NCI-H2081 treated with DMSO at 0.1 percent for 48 hours (cell line): ENCODE measurements around the gene SPPL2A.

Experiments used
- DNase-seq: peaks from one replicate; lab custom pipeline; 2025; lab: John Stamatoyannopoulos, UW

The SPPL2A gene

DNA sequence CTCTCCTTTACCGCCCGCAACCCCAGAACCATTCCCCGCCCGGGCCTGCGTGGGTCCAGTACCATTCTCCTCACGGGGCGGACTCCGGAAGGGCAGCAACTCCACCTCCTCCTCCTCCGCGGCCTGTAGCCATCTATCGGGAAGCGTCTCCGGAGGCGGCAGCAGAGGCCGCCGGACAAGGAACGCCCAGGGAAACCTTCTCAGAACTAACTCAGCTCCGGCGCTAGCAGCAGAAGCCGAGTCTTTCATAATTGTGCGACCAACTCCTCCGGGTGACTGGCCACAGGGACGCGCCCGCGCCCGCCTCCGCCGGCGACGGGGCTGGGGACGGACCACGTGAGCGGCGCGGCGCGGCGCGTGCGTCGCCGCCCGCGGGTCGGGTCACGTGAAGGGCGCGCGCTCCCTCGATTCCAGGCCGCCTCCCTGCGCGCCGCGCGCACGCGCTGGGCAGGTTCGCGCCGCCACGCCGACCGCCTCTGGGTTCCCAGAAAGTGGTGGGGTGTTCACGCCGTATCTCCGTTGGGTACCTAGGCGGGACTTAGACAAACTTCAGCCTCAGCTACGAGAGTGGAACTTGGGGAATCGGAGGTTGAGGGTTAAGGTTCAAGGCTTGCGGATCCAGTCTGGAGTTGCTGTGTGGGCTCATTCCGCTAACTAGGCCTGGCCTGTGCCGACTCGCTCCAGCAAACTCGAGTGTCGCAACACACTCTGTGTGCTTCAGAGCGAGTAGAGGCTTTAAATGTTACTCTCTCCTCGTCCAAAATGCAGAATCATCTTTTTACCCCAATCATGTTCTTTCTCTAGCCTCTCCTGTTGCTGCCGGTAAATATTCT, 78.8 kb downstream of the SPPL2A start, which contains the start of gene TRPM7:
Gene TRPM7 (minus strand): TSS at position 329 of the 833 bp plus-strand sequence. CDS start 264 bp downstream, at position 65.
- peak; percentile 14 for DNase-seq

DNA sequence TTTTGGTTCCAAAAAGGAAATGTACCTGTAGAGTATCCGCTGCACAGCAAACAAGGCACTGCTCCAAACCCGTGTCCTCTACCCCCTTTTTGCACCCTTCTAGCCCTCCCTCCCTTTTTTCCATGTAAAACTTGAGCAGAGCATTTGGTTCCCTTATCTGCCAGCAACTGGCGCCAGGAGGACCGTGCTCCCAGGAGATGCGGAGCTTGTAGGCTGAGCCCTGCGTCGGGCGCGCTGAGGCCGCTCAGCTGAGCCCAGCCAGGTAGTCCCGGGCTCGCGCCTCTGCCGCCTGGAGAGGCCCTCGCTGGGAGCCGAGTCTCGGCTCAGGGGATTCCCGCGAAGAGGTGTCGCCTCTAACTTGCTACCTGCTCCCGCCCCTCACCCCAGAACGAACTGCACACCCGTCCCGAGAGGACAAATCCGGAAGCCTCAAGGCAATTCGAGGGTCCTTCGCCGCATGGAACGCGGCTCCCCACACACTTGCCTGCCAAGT, 79.5 kb downstream of the SPPL2A start:
- DNase-seq: no peak

DNA sequence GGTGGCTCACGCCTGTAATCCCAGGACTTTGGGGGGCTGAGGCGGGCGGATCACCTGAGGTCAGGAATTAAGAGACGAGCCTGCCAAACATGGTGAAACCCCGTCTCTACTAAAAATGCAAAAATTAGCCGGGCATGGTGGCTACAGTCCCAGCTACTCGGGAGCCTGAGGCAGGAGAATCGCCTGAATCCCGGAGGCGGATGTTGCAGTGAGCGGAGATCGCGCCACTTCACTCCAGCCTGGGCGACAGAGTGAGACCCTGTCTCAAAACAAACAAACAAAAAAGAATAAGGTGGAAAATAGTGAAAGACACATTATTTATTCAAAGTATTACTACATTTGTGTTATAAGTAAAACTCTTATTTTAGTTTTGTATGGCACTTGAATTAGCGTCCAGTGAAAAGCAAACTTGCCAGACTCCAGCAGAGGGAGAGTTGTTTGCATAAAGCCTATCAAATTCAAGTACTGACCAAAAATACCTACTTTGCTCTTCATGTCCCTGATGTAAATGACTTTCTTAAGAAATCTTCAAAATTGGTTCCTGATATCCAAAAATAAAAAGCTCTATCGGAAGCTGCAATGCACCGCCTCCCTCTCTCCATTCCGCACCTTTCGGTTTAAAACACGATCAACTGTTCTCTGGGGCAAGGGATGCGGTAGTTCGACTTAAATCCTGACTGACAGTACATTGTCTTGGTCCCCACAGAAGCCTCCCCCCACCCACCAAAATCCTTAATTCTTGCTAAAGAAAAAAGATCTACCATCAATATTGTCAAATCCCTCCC, 80.1 kb downstream of the SPPL2A start:
- DNase-seq: no peak

DNA sequence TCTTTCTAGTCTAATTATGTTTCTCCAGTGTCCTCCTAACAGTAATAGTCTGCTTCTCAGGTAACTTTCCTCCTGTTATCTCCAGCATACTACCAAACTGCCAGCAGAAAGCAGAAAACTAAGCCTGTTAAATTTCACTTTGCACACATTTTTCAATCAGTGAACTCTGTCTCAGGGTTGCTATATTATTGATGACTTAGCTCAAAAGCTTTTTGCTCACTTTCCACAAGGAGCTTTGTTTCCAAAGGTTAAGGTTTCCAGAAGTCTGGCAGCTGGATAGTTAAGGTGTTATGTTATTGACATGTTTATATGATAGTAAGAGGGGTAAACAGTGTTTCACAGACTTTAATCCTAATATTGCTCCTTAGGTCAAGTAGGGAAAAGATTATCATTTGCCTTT, 84.0 kb downstream of the SPPL2A start:
- no peak for DNase-seq

DNA sequence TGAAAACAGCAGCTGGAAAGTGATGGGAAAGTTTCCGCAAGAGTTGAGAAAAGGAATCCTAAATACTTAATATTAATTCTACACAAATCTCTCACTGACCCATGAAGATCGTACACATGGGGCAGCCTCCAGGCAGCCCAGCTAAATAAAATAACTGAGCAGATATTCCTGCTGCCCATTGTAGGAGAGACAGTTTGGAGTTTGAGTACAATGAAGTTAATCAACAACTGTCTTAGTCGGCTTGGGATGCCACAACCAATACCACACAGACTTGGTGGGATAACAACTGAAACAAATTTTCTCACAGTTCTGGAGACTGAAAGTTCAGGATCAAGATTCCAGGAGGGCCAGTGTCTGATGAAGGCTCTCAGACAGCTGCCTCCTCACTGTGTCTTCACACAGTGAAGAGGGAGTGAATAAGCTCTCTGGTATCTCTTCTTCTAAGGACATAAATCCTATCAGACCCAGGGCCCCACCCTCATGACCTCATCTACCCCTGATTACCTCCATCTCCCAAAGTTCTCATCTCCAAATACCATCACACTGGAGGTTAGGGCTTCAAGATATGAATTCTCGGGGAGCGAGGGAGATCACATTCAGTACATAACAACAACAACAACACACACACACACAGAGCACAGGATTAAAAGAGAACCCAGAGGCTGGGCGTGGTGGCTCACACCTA, 88.6 kb downstream of the SPPL2A start:
- DNase-seq: no peak

DNA sequence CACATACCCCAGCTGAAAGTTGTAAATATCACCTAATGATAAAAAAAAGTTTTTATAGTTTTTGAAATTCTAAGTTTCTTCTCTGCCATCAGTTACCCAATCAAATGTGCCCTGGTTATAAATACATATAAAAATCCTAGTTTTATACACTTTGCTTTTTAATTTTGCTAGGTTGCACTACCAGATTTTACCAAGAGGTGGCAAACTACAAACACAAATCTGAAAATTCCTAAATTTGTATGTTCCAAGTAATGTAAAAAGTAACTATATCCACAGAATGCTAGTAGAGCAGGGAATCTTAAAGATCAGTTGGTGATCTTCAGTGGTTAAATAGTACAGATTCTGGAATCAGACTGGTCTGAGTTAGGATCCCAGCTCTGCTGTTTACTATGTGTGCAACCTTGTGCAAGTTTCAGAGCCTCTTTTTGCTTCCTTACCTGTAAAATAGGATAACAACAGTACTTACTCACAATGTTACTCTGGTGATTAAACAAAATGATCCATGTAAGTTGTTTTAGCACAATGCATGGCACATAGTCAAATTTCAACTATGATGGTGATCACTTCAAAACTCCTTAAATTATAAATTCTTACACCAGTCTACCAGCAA, 89.9 kb downstream of the SPPL2A start:
- DNase-seq: no peak

DNA sequence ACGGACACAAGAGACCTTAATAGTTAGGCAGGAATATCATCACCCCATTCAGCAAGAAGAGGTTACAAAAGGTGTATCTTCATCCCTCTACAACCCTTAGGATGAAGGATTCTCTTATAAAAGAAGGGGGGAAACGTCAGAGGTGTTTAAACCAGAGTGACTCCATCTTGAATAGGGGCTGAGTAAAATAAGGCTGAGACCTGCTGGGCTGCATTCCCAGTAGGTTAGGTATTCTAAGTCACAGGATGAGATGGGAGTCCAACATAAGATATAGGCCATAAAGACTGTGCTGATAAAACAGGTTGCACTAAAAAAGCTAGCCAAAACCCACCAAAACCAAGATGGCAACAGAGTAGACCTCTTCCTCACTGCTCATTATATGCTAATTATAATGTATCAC, 95.4 kb downstream of the SPPL2A start:
- DNase-seq: no peak

DNA sequence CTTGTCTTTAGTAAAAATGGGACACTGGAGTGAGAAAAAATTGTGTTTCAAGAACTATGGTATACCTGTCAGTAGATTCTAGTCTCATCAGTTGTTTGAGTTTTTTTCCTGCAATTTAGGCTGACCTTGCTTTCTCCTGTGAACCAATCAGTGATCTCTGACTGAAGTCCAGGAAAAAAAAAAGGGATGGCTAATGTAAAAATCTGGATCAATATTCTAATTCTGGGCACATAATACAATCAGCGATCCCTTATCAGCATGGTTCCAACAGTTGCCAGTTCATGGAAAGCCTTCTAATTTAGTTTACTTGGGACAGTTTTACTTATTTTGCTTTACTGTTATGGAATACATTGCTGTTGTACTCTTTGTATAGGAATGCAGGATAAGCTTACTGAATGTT, 95.9 kb downstream of the SPPL2A start:
- DNase-seq: no peak

DNA sequence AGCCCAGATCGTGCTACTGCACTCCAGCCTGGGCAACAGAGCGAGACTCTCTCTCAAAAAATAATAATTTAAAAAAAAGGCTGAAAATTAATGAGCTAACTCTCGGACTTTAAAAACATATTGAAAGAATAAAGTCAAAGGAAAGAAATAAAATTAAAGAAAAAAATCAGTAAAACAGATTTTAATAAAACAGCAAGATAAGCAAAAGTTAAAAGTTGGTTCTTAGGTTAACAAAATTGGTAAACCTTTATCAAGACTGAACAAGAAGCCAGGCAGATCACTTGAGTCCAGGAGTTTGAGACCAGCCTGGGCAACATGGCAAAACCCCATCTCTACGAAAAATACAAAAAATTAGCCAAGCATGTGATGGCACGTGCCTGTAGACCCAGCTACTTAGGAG, 99.6 kb downstream of the SPPL2A start:
- DNase-seq: no peak

DNA sequence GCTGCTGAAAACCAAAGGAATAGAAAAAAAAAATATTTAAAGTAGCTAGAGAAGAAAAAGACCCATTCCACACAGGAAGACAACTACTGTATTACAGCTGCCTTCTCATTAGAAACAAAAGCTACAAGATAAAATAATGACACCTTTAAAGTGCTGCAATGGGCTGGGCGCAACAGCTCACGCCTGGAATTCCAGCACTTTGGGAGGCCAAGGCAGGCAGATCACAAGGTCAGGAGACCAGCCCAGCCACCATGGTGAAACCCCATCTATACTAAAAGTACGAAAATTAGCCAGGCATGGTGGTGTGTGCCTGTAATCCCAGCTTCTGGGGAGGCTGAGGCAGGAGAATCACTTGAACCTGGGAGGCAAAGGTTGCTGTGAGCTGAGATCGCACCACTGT, 110.0 kb downstream of the SPPL2A start:
- no peak for DNase-seq

DNA sequence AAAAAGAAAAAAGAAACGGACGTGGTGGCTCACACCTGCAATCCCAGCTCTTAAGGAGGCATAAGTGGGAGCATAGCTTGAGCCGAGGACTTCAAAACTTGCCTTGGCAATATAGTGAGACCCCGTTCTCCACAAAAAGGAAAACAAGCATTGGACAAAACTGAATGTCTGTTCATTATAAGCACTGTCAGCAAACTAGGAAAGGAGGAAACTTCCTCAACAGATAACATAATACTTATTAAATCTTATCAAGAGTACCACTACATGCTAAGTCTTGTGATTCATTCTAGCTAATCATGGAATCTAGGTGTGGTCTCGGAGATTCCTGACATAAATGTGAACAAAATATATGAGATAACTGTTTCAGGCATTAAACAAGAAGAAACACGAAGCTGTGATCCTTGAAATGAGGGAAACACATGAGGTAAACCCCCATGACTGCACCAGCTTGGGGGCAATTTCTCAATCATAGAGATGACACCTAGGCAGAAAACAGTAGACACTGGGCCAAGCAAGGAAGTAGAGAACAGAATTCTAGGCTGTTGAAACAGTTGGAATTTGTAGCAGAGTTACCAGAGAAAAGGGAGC, 112.3 kb downstream of the SPPL2A start:
- no peak for DNase-seq

DNA sequence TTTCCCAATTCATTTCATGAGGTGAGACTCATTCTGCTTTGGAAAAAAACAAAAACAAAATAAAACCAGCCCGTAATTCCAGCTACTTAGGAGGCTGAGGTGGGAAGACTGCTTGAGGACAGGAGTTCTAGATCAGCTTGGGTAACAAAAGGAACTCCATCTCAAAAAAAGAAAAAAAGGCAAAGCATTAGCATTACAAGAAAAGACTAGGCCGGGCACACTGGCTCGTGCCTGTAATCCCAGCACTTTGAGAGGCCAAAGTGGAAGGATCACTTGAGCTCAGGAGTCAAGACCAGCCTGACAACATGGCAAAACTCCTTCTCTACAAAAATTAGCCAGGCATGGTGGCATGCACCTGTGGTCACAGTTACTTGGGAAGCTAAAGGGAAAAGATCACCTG, 112.8 kb downstream of the SPPL2A start:
- no peak for DNase-seq
